Kidney epithelial cell (primary cell): ENCODE measurements around the gene FAM241A. TPM values are rescaled to one million over a fixed set of nuclear protein-coding genes. Genes with fewer than 3 reads are reported as not detected.
"Not testable (repeated sequence)": the region's sequence is repeated elsewhere in the genome, so short reads cannot be mapped to it uniquely, and the experiment has no call there.

Experiments used
- DNase-seq: peaks from one replicate; pipeline ENCODE4 v3.0.0-alpha.2; 2010; ENCODE audit warnings: low read depth
- H3K27me3 ChIP-seq: 2 replicates; pipeline ENCODE4 v1.6.0; 2011; ENCODE audit warnings: low read length; ENCODE audit not compliant: control insufficient read depth, insufficient read depth
- H3K36me3 ChIP-seq: 2 replicates; pipeline ENCODE4 v1.5.1; 2011; ENCODE audit warnings: low read length; ENCODE audit not compliant: control insufficient read depth, insufficient read depth
- H3K4me3 ChIP-seq: 2 replicates; pipeline ENCODE4 v1.5.1; 2011; ENCODE audit warnings: low read depth, mild to moderate bottlenecking, control low read depth, low read length
- total RNA-seq: library from RNA; depleted of rRNA; stranded (reverse); fragments of >200 nt; gene quantifications from 2 replicates; pipeline ENCODE4 v1.2.3, GENCODE V29; 2015
- TF ChIP-seq, protein P1 (sequence below): IDR thresholded peaks from 2 replicates; pipeline ENCODE4 v1.5.1; 2011; ENCODE audit warnings: mild to moderate bottlenecking, moderate library complexity, low read length, control low read depth, inconsistent platforms; ENCODE audit not compliant: insufficient read depth, poor library complexity, severe bottlenecking

FAM241A gene
- total RNA-seq, 1 donor from 2014 or later, result 1.5 TPM

DNA sequence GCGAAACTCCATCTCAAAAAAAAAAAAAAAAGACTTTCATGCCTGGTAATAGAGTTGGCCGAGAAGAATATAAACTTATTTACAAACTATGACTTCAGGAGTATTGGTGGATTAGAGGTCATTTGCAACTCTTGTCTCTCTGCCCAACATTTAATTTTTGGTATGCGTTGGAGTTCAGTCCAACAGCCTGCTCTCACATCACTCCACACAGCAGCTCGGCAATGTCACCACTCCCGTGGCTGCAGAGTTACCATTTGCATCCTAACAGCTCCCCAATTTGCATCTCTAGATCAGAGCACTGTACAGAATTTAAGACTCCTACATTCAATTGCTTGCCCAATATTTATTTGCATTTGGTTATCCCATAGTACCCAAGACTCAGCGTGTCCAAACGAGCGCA is 45.4 kb downstream of the FAM241A start:
- no peak overlapping the region for H3K4me3 ChIP-seq
- TF ChIP-seq, protein P1, sequence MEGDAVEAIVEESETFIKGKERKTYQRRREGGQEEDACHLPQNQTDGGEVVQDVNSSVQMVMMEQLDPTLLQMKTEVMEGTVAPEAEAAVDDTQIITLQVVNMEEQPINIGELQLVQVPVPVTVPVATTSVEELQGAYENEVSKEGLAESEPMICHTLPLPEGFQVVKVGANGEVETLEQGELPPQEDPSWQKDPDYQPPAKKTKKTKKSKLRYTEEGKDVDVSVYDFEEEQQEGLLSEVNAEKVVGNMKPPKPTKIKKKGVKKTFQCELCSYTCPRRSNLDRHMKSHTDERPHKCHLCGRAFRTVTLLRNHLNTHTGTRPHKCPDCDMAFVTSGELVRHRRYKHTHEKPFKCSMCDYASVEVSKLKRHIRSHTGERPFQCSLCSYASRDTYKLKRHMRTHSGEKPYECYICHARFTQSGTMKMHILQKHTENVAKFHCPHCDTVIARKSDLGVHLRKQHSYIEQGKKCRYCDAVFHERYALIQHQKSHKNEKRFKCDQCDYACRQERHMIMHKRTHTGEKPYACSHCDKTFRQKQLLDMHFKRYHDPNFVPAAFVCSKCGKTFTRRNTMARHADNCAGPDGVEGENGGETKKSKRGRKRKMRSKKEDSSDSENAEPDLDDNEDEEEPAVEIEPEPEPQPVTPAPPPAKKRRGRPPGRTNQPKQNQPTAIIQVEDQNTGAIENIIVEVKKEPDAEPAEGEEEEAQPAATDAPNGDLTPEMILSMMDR, result no peak
- no peaks in the 10 kb centered on the region for H3K36me3 ChIP-seq
- H3K27me3 ChIP-seq, result no peaks in the 10 kb centered on the region
- no peak for DNase-seq

DNA sequence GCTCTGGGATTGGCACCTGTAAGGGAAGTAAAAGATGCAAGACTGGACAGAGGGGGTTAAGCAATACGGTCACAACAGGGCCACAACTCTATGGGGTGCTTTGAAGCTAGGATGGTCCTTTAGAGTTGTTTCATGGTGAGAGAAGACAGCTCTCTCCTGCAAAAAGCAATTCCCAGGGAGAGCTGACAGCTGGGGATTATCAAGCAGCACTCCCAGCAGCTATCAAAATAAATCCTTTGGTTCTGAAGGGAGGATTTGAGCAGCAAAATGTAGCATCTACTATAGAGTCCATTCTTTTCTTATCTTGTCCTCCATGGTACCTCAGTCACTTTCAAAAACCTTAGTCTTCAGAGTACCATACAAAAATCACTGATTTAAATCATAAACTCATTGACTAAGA is 51.2 kb downstream of the FAM241A start:
- DNase-seq, result no peak
- H3K36me3 ChIP-seq, result no peaks in the 10 kb centered on the region
- TF ChIP-seq, protein P1, result no peak
- H3K4me3 ChIP-seq, result no peak overlapping the region
- H3K27me3 ChIP-seq, result no peaks in the 10 kb centered on the region

DNA sequence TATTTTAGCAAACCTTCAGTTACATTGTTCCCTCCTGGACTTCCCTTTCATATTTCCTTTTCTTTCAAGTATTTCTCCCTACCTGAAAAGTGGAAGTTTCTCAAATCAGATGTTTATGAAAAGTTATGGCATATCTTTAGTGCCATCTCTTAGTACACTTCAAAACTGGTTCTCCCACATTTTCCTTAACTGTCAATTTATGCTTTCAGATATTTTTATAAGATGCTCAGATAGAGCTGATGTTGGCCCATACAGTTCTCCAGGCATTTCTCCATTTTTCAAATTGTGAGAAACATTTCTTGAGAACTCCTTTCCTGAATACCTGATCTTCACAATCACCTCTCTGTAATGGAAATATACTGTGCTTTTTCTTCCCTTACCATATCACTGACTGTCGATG is 53.8 kb downstream of the FAM241A start:
- H3K4me3 ChIP-seq, result no peak overlapping the region
- no peaks in the 10 kb centered on the region for H3K36me3 ChIP-seq
- no peak for DNase-seq
- TF ChIP-seq, protein P1, result no peak
- no peaks in the 10 kb centered on the region for H3K27me3 ChIP-seq

DNA sequence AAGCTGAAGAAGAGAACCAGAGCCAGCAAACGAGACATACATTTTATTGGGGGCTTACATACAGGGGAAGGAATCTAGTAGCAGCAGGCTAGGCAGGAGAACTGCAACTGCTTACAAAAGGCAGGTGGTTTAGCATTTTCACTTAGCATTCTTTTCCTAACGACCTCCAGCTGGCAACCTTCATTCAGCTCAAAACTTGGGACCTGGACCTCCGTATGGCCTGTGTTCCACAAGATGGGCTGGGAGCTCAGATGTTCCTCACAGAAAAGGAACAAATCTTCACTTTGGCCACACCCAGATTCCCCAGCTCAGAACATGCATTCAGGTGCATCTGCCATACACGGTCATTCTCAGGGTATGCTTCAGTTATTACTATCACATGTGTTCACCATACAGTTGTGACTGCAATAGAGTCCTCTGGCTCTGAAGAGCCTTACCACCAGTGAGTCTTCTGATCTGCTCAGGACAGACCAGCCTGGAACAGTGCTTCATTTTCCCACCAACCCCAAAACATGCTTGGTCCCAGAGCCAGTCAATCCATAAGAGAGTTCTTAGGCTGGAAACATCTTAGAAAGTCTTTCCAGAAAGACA is 56.8 kb downstream of the FAM241A start:
- H3K4me3 ChIP-seq, result no peak overlapping the region
- H3K27me3 ChIP-seq, result no peaks in the 10 kb centered on the region
- DNase-seq, result no peak
- H3K36me3 ChIP-seq, result no peaks in the 10 kb centered on the region
- TF ChIP-seq, protein P1, result no peak

DNA sequence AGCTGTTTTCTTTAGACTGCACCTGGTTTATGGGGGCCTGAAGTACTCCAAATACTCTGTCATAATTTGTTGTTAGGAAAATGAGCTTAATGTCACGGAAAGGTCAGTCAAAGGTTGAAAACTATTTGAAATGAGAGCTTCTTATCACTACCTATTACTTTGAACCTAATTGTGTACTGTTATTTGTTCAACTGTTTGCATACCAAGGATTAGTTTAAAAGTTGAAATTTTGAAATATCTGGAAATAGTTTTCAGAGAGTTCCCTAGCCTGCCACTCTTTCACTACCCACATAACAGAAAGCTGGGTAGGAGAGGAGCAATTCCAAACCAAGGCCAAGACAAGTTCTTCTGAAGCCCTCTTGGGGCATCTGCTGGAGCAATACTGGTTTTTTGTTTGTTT is 58.3 kb downstream of the FAM241A start:
- Histone ChIP-seq H3K36me3 (no peaks in the 10 kb centered on the region), H3K4me3 (no peak overlapping the region), H3K27me3 (no peaks in the 10 kb centered on the region)
- no peak for DNase-seq
- TF ChIP-seq, protein P1, result no peak

DNA sequence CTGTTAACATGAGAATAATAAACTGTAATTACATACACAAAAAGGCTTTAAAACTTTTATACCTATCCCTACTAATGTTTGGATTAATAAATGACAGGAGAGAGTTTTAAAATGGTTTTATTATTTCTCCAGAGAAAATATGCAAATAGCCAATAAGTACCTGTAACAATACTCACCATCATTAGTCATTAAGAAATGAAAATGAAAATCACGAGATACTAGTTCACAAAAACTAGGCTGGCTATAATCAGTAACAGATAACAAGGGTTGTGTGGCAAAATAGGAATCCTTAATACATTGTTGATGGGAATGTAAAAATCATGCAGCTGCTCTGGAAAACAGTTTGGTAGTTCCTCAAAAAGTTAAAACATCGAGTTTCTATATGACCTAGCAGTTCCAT is 61.2 kb downstream of the FAM241A start:
- H3K4me3 ChIP-seq, result no peak overlapping the region
- TF ChIP-seq, protein P1, result no peak
- no peaks in the 10 kb centered on the region for H3K27me3 ChIP-seq
- DNase-seq, result no peak
- no peaks in the 10 kb centered on the region for H3K36me3 ChIP-seq

DNA sequence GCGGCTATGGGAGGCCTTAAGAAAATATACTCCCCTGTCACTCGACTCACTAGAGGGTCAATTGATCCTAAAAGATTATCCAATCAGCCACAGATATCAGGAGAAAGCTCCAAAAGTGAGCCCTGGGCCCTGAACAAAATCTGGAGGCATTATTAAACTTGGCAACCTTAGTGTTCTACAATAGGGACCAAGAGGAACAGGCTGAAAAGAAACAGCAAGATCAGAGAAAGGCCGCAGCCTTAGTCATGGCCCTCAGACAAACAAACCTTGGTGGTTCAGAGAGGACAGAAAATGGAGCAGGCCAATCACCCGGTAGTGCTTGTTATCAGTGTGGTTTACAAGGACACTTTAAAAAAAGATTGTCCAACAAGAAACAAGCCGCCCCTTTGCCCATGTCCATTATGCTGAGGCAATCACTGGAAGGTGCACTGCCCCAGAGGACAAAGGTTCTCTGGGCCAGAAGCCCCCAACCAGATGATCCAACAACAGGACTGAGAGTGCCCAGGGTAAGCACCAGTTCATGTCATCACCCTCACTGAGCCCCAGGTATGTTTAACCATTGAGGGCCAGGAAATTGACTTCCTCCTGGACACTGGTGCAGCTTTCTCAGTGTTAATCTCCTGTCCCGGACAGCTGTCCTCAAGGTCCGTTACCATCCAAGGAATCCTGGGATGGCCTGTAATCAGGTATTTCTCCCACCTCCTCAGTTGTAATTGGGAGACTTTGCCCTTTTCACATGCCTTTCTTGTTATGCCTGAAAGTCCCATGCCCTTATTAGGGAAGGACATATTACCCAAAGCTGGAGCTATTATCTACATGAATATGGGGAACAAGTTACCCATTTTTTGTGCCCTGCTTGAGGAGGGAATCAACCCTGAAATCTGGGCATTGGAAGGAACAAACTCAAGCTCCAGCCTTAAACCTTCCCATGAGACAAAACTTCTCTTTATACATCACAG is 63.2 kb downstream of the FAM241A start:
- H3K36me3 ChIP-seq, H3K4me3 ChIP-seq, DNase-seq, H3K27me3 ChIP-seq: not testable (repeated sequence)
